GM10266 (cell line): ENCODE results near the gene PCDH9.

Experiments
- DNase-seq: peaks from one replicate; pipeline ENCODE4 v3.0.0; 2012; ENCODE audit errors: extremely low spot score
- CTCF ChIP-seq: IDR thresholded peaks from 2 replicates; pipeline ENCODE4 v1.5.1; 2012; ENCODE audit warnings: mild to moderate bottlenecking, low read depth; ENCODE audit not compliant: control insufficient read depth, insufficient read depth; ENCODE audit errors: missing control alignments

PCDH9 gene

GRCh38 chr13:66950666-66951065, 279.5 kb downstream of the PCDH9 start:
- TF ChIP-seq CTCF = no peak

GRCh38 chr13:66948910-66949309, 281.2 kb downstream of the PCDH9 start:
- TF ChIP-seq CTCF = no peak
- DNase-seq = no peak

More at GRCh38 chr13:66950666-66951065, 279.5 kb downstream of the PCDH9 start:
- no peak for DNase-seq

- TF ChIP-seq CTCF = no peak
- no peak for DNase-seq
These were observed 286.6 kb downstream of the PCDH9 start for GRCh38 chr13:66943530-66943929.

- no peak for DNase-seq
These were observed 290.0 kb downstream of the PCDH9 start for GRCh38 chr13:66940113-66940512.

GRCh38 chr13:66937423-66937822, 292.7 kb downstream of the PCDH9 start:
- DNase-seq = no peak
- TF ChIP-seq CTCF = no peak

More at GRCh38 chr13:66940113-66940512, 290.0 kb downstream of the PCDH9 start:
- no peak for TF ChIP-seq CTCF

- no peak for TF ChIP-seq CTCF
- no peak for DNase-seq
These were observed 296.1 kb downstream of the PCDH9 start for GRCh38 chr13:66933994-66934393.

GRCh38 chr13:66933527-66933926, 296.6 kb downstream of the PCDH9 start:
- TF ChIP-seq CTCF = no peak
- DNase-seq = no peak
